Muscle layer of colon (tissue), 2 donors: ENCODE results near the gene SSH3.
A peak's percentile ranks its signal among the peaks of the same experiment; 100 is the strongest.

Source experiments
- H3K27ac ChIP-seq: one replicate; pipeline ENCODE4 v1.7.0; 2013; ENCODE audit warnings: low read depth, mild to moderate bottlenecking, low read length, moderate library complexity
- H3K27me3 ChIP-seq, 2 donors: one replicate each; pipeline ENCODE4 v1.7.0; 2013; ENCODE audit warnings: low read length in 2 of 2, mild to moderate bottlenecking in 2 of 2; ENCODE audit not compliant: insufficient read depth in 2 of 2, control insufficient read depth in 1 of 2
- H3K36me3 ChIP-seq: one replicate; pipeline ENCODE4 v1.7.0; 2013; ENCODE audit warnings: mild to moderate bottlenecking, low read length; ENCODE audit not compliant: insufficient read depth
- H3K4me1 ChIP-seq: one replicate; pipeline ENCODE4 v1.7.0; 2013; ENCODE audit warnings: mild to moderate bottlenecking, low read length; ENCODE audit not compliant: insufficient read depth
- H3K4me3 ChIP-seq, 2 donors: one replicate each; pipeline ENCODE4 v1.7.0; 2013; ENCODE audit warnings: low read length in 2 of 2, low read depth in 1 of 2, mild to moderate bottlenecking in 1 of 2, moderate library complexity in 1 of 2
- H3K9ac ChIP-seq: one replicate; pipeline ENCODE4 v1.7.0; 2013; ENCODE audit warnings: low read length
- H3K9me3 ChIP-seq: one replicate; pipeline ENCODE4 v1.7.0; 2013; ENCODE audit warnings: mild to moderate bottlenecking, low read length
- donor health status: abdominal sarcoma.
- donor health status: Adenocarcinoma of cecum.

The SSH3 gene

DNA sequence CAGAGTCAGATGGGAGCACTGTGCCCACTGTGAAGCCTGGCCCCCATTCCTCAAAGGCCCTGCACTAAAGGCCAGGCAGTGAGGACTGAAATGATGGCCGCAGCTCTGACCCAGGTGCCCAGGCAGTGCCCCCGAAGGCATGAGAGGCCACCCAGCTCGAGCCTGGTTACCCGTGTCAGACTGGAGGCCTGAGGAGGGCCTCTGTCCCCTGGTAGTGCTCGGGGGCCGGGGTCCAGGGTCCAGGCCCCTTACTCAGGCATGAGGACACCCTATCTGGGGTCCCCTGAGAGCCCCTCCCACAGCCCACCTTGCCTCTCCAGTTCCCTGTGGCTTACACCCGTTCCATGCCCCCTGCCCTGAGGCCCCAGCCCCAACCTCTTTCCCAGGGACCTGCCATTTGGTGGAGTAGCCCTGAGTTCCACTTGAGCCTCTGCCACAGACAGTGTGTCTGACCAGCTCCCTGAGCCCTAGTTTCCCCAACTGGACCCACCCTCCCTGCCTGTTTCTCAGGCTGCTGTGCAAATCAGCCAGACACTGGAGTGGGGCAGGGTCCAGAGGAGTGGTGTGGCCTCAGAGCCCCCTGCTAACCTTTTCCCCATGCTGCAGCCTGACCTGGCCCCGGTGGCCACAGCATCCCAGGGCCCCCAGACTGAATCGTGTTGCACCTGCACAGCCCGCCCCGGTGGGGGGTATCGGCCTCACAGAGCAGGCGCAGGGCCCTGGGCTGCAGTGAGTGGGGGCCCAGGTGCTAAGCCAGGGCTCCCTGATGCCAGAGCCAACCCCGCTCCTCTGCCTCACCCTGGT, 25.0 kb upstream of the SSH3 start:
- H3K9me3 ChIP-seq = no peaks in the 10 kb centered on the region
- peaks cover 42% of the 10 kb centered on the region for H3K4me1 ChIP-seq
- no peaks in the 10 kb centered on the region for H3K27me3 ChIP-seq
- peaks cover 45% of the 10 kb centered on the region for H3K36me3 ChIP-seq
- peak overlapping the region; percentile 13 for H3K9ac ChIP-seq
- H3K27ac ChIP-seq = peak overlapping the region; percentile 93
- H3K4me3 ChIP-seq = no peak overlapping the region

GRCh38 chr11:67278939-67279588, 24.3 kb upstream of the SSH3 start:
- peaks cover 53% of the 10 kb centered on the region for H3K36me3 ChIP-seq
- peak overlapping the region in 1 of 2 donors; percentile 23 for H3K4me3 ChIP-seq
- H3K27ac ChIP-seq = peak overlapping the region; percentile 22
- H3K4me1 ChIP-seq = peaks cover 38% of the 10 kb centered on the region
- H3K27me3 ChIP-seq = no peaks in the 10 kb centered on the region
- H3K9me3 ChIP-seq = no peaks in the 10 kb centered on the region
- no peak overlapping the region for H3K9ac ChIP-seq

DNA sequence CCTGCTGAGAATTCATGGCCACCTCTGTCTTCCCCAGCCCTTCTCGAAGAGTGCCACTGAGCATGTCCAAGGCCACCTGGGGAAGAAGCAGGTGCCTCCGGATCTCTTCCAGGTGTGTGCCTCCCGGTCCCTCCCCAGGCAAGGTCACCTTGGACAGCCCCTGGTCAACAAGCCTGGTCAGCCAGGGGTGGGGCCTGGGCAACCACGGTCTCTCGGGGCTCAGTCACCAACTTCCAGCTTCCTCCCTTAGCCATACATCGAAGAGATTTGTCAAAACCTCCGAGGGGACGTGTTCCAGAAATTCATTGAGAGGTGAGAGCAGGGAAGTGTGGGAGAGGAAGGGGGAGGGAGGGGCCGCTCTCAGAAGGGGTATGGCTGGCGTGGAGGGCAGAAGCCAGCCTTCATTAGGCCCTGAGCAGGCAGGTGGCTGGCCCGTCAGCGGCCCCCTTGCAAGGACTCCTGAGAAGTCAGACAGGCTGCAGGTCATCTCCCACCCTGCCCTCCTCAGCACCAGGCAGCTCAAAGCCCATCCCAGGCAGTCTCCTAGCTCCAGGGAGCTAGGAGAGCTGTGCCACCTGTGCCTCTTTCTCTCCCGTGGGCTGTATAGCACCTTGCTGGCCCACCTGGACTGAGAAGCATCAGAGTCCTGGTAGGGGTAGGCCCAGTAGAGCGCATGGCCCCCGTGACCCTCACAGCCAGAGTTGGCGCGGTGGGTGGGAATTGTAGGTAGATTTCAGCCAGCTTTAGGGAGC, 23.6 kb upstream of the SSH3 start:
- Histone ChIP-seq H3K27me3 (no peaks in the 10 kb centered on the region), H3K4me3 (no peak overlapping the region), H3K27ac (no peak overlapping the region), H3K4me1 (peaks cover 38% of the 10 kb centered on the region), H3K9ac (no peak overlapping the region), H3K36me3 (peaks cover 60% of the 10 kb centered on the region), H3K9me3 (no peaks in the 10 kb centered on the region)

GRCh38 chr11:67280341-67280787, 23.0 kb upstream of the SSH3 start:
- H3K4me3 ChIP-seq = no peak overlapping the region
- H3K4me1 ChIP-seq = peaks cover 38% of the 10 kb centered on the region
- H3K27ac ChIP-seq = no peak overlapping the region
- H3K36me3 ChIP-seq = peaks cover 65% of the 10 kb centered on the region
- no peak overlapping the region for H3K9ac ChIP-seq
- no peaks in the 10 kb centered on the region for H3K9me3 ChIP-seq
- no peaks in the 10 kb centered on the region for H3K27me3 ChIP-seq

DNA sequence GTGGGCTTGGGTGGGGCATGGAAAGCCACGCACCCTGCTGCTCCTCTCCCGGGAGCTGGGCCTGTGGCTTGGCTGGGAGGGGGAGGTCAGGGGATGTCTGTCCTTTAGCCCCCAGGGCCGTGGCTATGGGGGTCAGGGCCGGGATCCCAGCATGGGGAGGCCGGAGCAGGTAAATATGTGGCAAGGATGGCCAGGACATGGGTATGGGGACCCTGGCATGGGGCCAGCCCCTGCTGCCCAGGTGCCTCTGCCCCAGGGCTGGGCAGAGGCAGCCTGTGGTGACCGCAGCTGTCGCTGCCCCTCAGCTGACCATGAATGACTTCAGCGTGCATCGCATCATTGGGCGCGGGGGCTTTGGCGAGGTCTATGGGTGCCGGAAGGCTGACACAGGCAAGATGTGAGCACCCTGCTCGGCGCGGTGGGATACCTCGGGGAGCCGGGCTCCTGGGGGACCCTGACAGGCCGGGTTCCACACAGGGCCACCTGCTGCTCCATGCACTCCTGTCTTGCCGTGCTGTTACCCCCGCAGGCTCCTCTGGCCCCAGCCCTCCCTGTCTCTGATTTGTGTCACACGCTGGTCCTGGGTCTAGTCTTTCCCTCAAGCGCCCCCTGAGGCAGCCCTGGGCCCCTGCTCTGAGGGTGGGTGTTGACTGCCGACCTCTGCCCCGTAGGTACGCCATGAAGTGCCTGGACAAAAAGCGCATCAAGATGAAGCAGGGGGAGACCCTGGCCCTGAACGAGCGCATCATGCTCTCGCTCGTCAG, 22.4 kb upstream of the SSH3 start:
- Histone ChIP-seq H3K4me3 (no peak overlapping the region), H3K9ac (no peak overlapping the region), H3K27me3 (no peaks in the 10 kb centered on the region), H3K36me3 (peaks cover 71% of the 10 kb centered on the region), H3K4me1 (peaks cover 32% of the 10 kb centered on the region), H3K27ac (no peak overlapping the region), H3K9me3 (no peaks in the 10 kb centered on the region)

DNA sequence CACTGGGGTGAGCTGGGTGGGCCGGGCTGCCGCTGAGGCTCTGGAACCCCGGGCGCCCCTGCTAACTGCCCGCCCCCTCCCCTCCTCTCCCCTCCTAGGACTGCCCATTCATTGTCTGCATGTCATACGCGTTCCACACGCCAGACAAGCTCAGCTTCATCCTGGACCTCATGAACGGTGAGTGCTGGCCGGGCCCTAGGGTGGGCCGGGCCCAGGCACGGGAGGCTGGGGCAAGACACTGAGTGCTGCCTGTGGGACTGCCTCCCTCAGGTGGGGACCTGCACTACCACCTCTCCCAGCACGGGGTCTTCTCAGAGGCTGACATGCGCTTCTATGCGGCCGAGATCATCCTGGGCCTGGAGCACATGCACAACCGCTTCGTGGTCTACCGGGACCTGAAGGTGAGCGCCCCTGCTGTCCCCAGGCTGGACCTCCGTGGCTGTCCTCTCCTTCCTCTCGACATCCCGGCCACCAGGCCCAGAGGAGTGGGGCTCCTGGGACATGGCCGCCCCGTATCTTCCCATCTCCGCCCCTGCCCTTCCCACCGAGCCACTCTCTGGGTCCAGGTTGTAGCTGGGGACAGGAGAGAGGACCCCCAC, 21.7 kb upstream of the SSH3 start:
- Histone ChIP-seq H3K4me3 (no peak overlapping the region), H3K9me3 (no peaks in the 10 kb centered on the region), H3K36me3 (peaks cover 73% of the 10 kb centered on the region), H3K27ac (no peak overlapping the region), H3K4me1 (peaks cover 25% of the 10 kb centered on the region), H3K9ac (no peak overlapping the region), H3K27me3 (no peaks in the 10 kb centered on the region)

DNA sequence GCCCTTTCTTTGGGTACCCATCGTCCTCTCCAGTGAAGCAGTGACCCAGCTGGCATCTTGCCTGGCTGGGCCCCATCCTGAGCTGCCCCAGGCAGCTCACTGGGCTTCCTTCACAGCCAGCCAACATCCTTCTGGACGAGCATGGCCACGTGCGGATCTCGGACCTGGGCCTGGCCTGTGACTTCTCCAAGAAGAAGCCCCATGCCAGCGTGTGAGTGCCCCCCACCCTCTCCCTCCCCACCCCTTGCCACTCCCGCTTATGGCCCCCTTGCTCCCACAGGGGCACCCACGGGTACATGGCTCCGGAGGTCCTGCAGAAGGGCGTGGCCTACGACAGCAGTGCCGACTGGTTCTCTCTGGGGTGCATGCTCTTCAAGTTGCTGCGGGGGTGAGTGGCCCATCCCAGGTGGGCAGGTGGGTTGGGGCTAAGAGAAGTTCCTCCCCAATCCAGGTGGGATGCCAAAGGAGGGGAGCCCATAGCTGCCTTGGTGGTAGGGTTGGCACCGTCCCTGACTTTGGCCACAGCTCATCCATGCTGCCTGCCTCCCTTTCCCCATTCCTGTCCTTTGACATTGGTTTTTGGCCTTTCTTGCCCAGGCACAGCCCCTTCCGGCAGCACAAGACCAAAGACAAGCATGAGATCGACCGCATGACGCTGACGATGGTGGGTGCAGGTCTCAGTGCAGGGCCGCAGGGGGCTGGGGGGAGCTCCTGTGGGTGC, 21.0 kb upstream of the SSH3 start:
- no peak overlapping the region for H3K9ac ChIP-seq
- H3K9me3 ChIP-seq = no peaks in the 10 kb centered on the region
- no peak overlapping the region for H3K27ac ChIP-seq
- H3K4me3 ChIP-seq = no peak overlapping the region
- H3K27me3 ChIP-seq = no peaks in the 10 kb centered on the region
- peaks cover 22% of the 10 kb centered on the region for H3K4me1 ChIP-seq
- H3K36me3 ChIP-seq = peaks cover 78% of the 10 kb centered on the region

- Histone ChIP-seq H3K4me3 (no peak overlapping the region), H3K27me3 (no peaks in the 10 kb centered on the region), H3K36me3 (peaks cover 78% of the 10 kb centered on the region), H3K9me3 (no peaks in the 10 kb centered on the region), H3K4me1 (peaks cover 23% of the 10 kb centered on the region), H3K27ac (no peak overlapping the region), H3K9ac (no peak overlapping the region)
These were observed 20.4 kb upstream of the SSH3 start for GRCh38 chr11:67282876-67283371.

GRCh38 chr11:67283481-67283963, 19.8 kb upstream of the SSH3 start:
- Histone ChIP-seq H3K4me1 (peaks cover 23% of the 10 kb centered on the region), H3K27me3 (no peaks in the 10 kb centered on the region), H3K9me3 (no peaks in the 10 kb centered on the region), H3K27ac (peak overlapping the region; percentile 2), H3K4me3 (no peak overlapping the region), H3K36me3 (peaks cover 78% of the 10 kb centered on the region), H3K9ac (no peak overlapping the region)
